Heart left ventricle (tissue), 13 donors: Measurements from ENCODE around the gene NUAK1.

ENCODE experiments used
- POLR2A ChIP-seq, 2 donors: fragments of 450-650 bp; IDR thresholded peaks; one replicate each; pipeline ENCODE4 v1.6.1; 2017; ENCODE audit warnings: antibody characterized with exemption in 2 of 2, mild to moderate bottlenecking in 2 of 2, moderate library complexity in 2 of 2
- TF ChIP-seq, protein P1 (sequence below), 12 donors: fragments of 200-600 bp; sonication (generic) in 4 of 12; IDR thresholded peaks; one replicate each; pipeline versions ENCODE4 v1.5.0 to v1.8.0; 2018 to 2022; ENCODE audit warnings: antibody characterized with exemption in 12 of 12, mild to moderate bottlenecking in 5 of 12
- donor health status: ischemic (EF 13 %, LVEDD 7.1; RV severe dilation, severe dysfunction).
- donor health status: DM: no; HTN: yes; CAD: no.
- donor health status: DM: no; HTN: no; CAD: no.
- donor health status: ischemic (EF 25% LVEDD 6.9; RV normal size, moderate dysfunction).
- donor health status: ischemic (EF 25% LVEDD 5.7; RV mildly dilated, moderate dysfunction).
- donor health status: ischemic (EF 35%, LVEDD 5.7; RV mildly dilated, moderate dysfunction).
- donor health status: nonischemic (EF 11% LVEDD 7.7; RV severe dilation, severe dysfunction).
- donor health status: DM: yes; HTN: yes; CAD: no.
- donor health status: PGD.
- donor health status: ischemic (EF 29% LVEDD 5.4; RV normal size, mild dysfunction).
- donor health status: nonischemic (EF 23%, LVEDD 6.1; RV moderate dilation, normal function).

DNA sequence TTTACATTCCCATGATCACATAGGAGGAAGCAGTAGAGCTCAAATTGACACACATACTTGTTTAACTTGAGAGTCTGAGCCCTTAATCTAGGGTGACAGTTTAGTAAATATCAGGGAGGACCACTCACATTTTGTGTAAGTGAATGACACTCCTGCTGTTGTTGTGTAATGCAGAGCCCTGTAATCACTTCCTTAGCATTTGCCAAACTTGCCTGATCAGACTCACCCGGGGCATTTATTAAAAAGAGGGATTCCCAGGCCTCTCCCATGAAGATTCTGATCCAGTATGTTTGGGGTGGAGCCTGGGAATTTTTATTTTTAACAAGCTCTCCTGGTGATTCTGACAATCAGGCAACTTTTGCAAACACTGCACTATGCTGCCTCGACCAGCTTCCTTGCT lies 119.6 kb downstream of the NUAK1 start:
- TF ChIP-seq, protein P1, sequence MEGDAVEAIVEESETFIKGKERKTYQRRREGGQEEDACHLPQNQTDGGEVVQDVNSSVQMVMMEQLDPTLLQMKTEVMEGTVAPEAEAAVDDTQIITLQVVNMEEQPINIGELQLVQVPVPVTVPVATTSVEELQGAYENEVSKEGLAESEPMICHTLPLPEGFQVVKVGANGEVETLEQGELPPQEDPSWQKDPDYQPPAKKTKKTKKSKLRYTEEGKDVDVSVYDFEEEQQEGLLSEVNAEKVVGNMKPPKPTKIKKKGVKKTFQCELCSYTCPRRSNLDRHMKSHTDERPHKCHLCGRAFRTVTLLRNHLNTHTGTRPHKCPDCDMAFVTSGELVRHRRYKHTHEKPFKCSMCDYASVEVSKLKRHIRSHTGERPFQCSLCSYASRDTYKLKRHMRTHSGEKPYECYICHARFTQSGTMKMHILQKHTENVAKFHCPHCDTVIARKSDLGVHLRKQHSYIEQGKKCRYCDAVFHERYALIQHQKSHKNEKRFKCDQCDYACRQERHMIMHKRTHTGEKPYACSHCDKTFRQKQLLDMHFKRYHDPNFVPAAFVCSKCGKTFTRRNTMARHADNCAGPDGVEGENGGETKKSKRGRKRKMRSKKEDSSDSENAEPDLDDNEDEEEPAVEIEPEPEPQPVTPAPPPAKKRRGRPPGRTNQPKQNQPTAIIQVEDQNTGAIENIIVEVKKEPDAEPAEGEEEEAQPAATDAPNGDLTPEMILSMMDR (IDR thresholded peaks at IDR 0.05), result no peak
- no peak for TF ChIP-seq POLR2A (IDR thresholded peaks at IDR 0.05)
